Upper lobe of left lung (tissue), 6 donors: ENCODE measurements around the gene SLC24A1. TPM values are rescaled to one million over a fixed set of nuclear protein-coding genes. Genes with fewer than 3 reads are reported as not detected.

ENCODE experiments used
- ATAC-seq, 2 donors: fragments of 200-7000 bp; cut with Tn5 transposase; one replicate each; pipeline ENCODE4 v1.9.1; 2022; ENCODE audit warnings: mild to moderate bottlenecking in 2 of 2, moderate library complexity in 2 of 2; ENCODE audit not compliant: low FRiP score in 2 of 2
- DNase-seq, 2 donors: peaks; one replicate each; pipeline ENCODE4 v3.0.0-alpha.2; 2019 to 2020
- H3K27ac ChIP-seq, 4 donors: fragments of 200-600 bp; sonication (generic); one replicate each; pipeline ENCODE4 v1.5.1; 2016 to 2019
- H3K27me3 ChIP-seq, 4 donors: fragments of 200-600 bp; sonication (generic); one replicate each; pipeline ENCODE4 v1.5.1; 2017 to 2019
- H3K36me3 ChIP-seq, 4 donors: fragments of 200-600 bp; sonication (generic); one replicate each; pipeline ENCODE4 v1.5.1; 2016 to 2019
- H3K4me1 ChIP-seq, 4 donors: fragments of 200-600 bp; sonication (generic); one replicate each; pipeline ENCODE4 v1.5.1; 2018 to 2019
- H3K4me3 ChIP-seq, 4 donors: fragments of 200-600 bp; sonication (generic); one replicate each; pipeline ENCODE4 v1.5.1; 2017 to 2019; ENCODE audit warnings: mild to moderate bottlenecking in 2 of 4, moderate library complexity in 1 of 4
- H3K9me3 ChIP-seq, 4 donors: fragments of 200-600 bp; sonication (generic); one replicate each; pipeline ENCODE4 v1.5.1; 2018 to 2019
- EP300 ChIP-seq, 4 donors: sonication (generic); formaldehyde crosslinking; IDR thresholded peaks; one replicate each; pipeline ENCODE4 v1.5.1; 2017; ENCODE audit warnings: antibody characterized with exemption in 4 of 4, control low read depth in 2 of 4
- POLR2A ChIP-seq, 4 donors: fragments of 450-650 bp; IDR thresholded peaks; one replicate each; pipeline ENCODE4 v1.5.1; 2016 to 2017; ENCODE audit warnings: antibody characterized with exemption in 4 of 4, mild to moderate bottlenecking in 2 of 4
- POLR2AphosphoS5 ChIP-seq, 2 donors: sonication (generic); formaldehyde crosslinking; IDR thresholded peaks; one replicate each; pipeline ENCODE4 v1.5.1; 2017; ENCODE audit warnings: antibody characterized with exemption in 2 of 2
- WGBS, 2 donors: methylation state at CpG; one replicate each; pipeline ENCODE4 v1.1.5; 2017 to 2018; 5-methylcytosine and 5-hydroxymethylcytosine counted together
- total RNA-seq, 6 donors: library from RNA; depleted of rRNA in 4 of 6; stranded (reverse); fragments of >200 nt in 4 of 6; gene quantifications; one replicate each; pipeline versions ENCODE4 v1.1.0 to v1.2.1, GENCODE V29; 2016 to 2021
- TF ChIP-seq, protein P1 (sequence below), 6 experiments: fragments of 450-650 bp in 4 of 6; fragments of 200-600 bp in 2 of 6; sonication (generic) in 2 of 6; IDR thresholded peaks; one replicate each; pipeline ENCODE4 v1.5.1; 2016 to 2019; ENCODE audit warnings: antibody characterized with exemption in 6 of 6
- donor health status: DM: no; HTN: no; CAD: no; lungs with moderate emphysema.
- donor health status: DM: no; HTN: yes; CAD: no; lungs with severe emphysema.

SLC24A1 gene
- total RNA-seq, 6 donors from 2014 or later, result 7.1 to 17.8 (median 10.9) TPM

DNA sequence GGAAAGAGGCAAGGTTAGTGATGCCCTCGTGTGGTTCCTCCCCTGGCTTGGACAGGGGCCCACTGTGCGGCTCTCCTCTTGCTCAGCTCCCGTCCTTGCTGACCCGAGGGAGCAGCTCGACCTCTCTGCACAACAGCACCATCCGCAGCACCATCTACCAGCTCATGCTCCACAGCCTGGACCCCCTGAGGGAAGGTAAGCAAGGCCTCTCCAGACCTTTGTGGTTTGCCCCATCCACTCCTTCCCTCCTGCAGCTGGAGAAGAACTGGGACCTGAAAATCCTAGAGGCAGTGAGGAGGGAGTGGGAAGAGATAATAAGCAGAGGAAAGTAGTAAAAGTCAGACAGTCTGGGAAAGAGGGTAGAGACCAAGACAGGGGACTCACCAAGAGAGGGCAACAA, 17.8 kb downstream of the SLC24A1 start:
- WGBS, 2 donors, result 82 to 83% methylated on average over 6 of the region's 6 CpGs
- TF ChIP-seq, protein P1, sequence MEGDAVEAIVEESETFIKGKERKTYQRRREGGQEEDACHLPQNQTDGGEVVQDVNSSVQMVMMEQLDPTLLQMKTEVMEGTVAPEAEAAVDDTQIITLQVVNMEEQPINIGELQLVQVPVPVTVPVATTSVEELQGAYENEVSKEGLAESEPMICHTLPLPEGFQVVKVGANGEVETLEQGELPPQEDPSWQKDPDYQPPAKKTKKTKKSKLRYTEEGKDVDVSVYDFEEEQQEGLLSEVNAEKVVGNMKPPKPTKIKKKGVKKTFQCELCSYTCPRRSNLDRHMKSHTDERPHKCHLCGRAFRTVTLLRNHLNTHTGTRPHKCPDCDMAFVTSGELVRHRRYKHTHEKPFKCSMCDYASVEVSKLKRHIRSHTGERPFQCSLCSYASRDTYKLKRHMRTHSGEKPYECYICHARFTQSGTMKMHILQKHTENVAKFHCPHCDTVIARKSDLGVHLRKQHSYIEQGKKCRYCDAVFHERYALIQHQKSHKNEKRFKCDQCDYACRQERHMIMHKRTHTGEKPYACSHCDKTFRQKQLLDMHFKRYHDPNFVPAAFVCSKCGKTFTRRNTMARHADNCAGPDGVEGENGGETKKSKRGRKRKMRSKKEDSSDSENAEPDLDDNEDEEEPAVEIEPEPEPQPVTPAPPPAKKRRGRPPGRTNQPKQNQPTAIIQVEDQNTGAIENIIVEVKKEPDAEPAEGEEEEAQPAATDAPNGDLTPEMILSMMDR (IDR thresholded peaks at IDR 0.05), result no peak
- TF ChIP-seq POLR2A (IDR thresholded peaks at IDR 0.05) (no peak), POLR2AphosphoS5 (IDR thresholded peaks at IDR 0.05) (no peak), EP300 (IDR thresholded peaks at IDR 0.05) (no peak)
- no peak overlapping the region for H3K4me3 ChIP-seq
- DNase-seq (no peak), ATAC-seq (no peak)
- no peak overlapping the region for H3K27ac ChIP-seq
- H3K36me3 ChIP-seq, result no peaks in the 10 kb centered on the region
- no peaks in the 10 kb centered on the region for H3K27me3 ChIP-seq
- H3K4me1 ChIP-seq, result peaks cover 8 to 19% (median 14%) of the 10 kb centered on the region in 4 donors
- no peaks in the 10 kb centered on the region for H3K9me3 ChIP-seq

DNA sequence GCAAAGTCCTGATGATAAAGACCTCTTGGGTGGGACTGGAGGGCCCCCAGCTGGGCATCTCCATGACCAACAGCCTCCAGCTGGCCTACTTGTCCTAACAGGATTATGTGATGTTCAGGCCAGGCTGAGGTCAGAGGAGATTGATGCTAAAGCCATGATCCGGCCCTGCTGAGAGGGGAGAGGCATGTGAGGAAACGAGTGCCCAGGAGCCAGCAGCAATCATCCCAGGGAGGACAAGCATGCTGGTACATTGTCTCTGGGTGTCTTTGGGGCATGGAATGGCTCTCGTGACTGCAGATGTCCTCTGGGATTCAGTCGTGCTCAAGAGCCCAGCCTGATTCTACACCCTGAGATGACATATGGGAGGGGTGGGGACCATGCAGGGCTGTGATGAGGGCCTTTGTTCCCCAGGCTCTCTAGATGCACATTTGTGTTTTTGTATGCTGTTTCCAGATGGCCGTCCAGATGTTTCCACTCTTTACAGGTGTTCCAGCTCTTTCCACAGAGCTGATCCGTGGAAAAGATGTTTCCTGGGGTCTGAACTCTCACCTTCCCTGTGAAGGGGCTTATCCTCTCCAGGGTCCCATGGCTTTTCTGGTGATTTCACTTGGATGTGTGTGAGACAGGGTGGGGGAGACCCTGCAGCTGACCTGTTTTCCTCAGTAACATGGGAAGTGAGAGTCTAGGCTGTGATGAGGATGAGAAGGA, 20.2 kb downstream of the SLC24A1 start:
- Histone ChIP-seq H3K27me3 (no peaks in the 10 kb centered on the region), H3K4me3 (no peak overlapping the region)
- ATAC-seq, result no peak

DNA sequence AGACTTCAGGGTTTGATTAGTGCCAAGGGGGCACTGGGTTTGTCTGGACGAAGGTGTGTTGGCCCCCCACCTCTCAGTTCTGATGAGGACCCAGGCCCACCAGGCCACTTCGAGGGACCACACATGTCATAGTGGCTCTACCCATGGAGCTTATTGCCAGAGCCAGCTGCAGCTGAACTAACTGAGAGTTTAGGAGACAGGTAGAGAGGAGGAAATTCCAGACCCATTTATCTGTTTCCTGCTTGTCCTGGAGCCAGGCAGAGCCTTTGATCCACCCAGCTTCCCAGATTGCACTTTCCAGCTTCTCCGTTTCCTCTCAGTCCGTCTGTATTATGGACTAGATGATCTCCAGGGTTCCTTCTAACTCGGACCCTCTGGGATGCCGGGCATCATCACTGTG, 20.9 kb downstream of the SLC24A1 start:
- Histone ChIP-seq H3K27ac (peak overlapping the region in 1 of 4 donors; percentile 6), H3K4me1 (peaks cover 8 to 19% (median 14%) of the 10 kb centered on the region in 4 donors), H3K4me3 (no peak overlapping the region), H3K9me3 (no peaks in the 10 kb centered on the region), H3K36me3 (no peaks in the 10 kb centered on the region), H3K27me3 (no peaks in the 10 kb centered on the region)
- TF ChIP-seq, protein P1 (IDR thresholded peaks at IDR 0.05), result no peak
- TF ChIP-seq POLR2A (IDR thresholded peaks at IDR 0.05) (no peak), EP300 (IDR thresholded peaks at IDR 0.05) (no peak), POLR2AphosphoS5 (IDR thresholded peaks at IDR 0.05) (no peak)
- 59 to 82% methylated on average over 5 to 6 of the region's 6 CpGs for WGBS, 2 donors
- DNase-seq, result no peak
- ATAC-seq, result no peak

More for the DNA sequence above, 20.2 kb downstream of the SLC24A1 start:
- no peaks in the 10 kb centered on the region for H3K36me3 ChIP-seq
- peak overlapping the region in 1 of 4 donors; percentile 6 for H3K27ac ChIP-seq
- DNase-seq, result no peak
- TF ChIP-seq POLR2AphosphoS5 (IDR thresholded peaks at IDR 0.05) (no peak), POLR2A (IDR thresholded peaks at IDR 0.05) (no peak), EP300 (IDR thresholded peaks at IDR 0.05) (no peak)
- TF ChIP-seq, protein P1 (IDR thresholded peaks at IDR 0.05), result no peak
- H3K9me3 ChIP-seq, result no peaks in the 10 kb centered on the region
- H3K4me1 ChIP-seq, result peaks cover 8 to 19% (median 14%) of the 10 kb centered on the region in 4 donors
- 60 to 68% methylated on average over 4 to 6 of the region's 6 CpGs for WGBS, 2 donors

DNA sequence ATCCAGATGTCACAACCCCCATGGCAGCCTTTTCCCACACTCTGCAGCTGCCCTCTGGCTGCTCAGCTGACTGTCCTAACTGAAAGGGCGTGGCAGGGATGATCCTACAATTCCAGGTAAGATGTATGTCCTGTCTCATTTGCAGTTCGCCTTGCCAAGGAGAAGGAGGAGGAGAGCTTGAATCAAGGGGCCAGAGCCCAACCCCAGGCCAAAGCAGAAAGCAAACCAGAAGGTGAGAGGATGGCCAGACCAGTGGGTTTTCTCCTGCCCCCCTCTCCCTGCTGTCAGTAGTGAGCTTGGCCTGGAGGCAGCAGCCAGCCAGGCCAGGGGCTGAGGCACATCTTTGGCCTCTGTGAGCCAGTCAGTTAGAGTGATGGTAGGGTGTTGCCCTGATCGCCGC, 22.5 kb downstream of the SLC24A1 start:
- DNase-seq (no peak), ATAC-seq (no peak)
- H3K4me3 ChIP-seq, result no peak overlapping the region
- peaks cover 0 to 11% (median 5%) of the 10 kb centered on the region in 4 donors for H3K4me1 ChIP-seq
- no peaks in the 10 kb centered on the region for H3K36me3 ChIP-seq
- no peaks in the 10 kb centered on the region for H3K9me3 ChIP-seq
- no peaks in the 10 kb centered on the region for H3K27me3 ChIP-seq
- H3K27ac ChIP-seq, result no peak overlapping the region
- 88 to 100% methylated on average over 3 to 4 of the region's 4 CpGs for WGBS, 2 donors
- TF ChIP-seq EP300 (IDR thresholded peaks at IDR 0.05), result no peak
- TF ChIP-seq, protein P1 (IDR thresholded peaks at IDR 0.05), result no peak
- TF ChIP-seq POLR2A (IDR thresholded peaks at IDR 0.05), result no peak
- TF ChIP-seq POLR2AphosphoS5 (IDR thresholded peaks at IDR 0.05), result no peak

DNA sequence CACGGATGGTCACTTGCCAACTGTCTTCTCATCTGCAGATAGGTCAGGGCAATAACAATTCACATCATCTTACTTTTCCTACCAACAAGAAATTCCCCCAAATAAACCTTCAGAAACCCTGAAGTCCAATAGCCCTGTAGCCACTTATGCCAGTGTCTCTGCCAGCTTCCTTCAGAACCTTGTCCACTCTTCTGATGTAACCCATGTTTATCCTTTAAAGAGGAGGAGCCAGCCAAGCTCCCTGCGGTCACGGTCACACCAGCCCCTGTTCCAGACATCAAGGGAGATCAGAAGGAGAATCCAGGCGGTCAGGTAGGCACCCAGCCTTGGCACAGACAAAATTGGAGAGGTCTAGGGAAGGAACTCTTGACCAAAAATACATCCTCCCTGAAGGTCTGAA, 23.7 kb downstream of the SLC24A1 start:
- Histone ChIP-seq H3K27me3 (no peaks in the 10 kb centered on the region), H3K4me3 (no peak overlapping the region), H3K27ac (no peak overlapping the region), H3K4me1 (peaks cover 0 to 11% (median 5%) of the 10 kb centered on the region in 4 donors), H3K9me3 (no peaks in the 10 kb centered on the region), H3K36me3 (no peaks in the 10 kb centered on the region)
- ATAC-seq, result no peak
- DNase-seq, result no peak
- WGBS, 2 donors, result 91 to 97% methylated on average over 4 of the region's 4 CpGs
- no peak for TF ChIP-seq EP300 (IDR thresholded peaks at IDR 0.05)
- no peak for TF ChIP-seq POLR2AphosphoS5 (IDR thresholded peaks at IDR 0.05)
- TF ChIP-seq POLR2A (IDR thresholded peaks at IDR 0.05), result no peak
- TF ChIP-seq, protein P1 (IDR thresholded peaks at IDR 0.05), result no peak
